DLD1 (cell line): ENCODE results near the gene VIPR2.

Source experiments
- in situ Hi-C: cut with HindIII; loops from 2 replicates; pipeline ENCODE4 v1.10.0; 2017; ENCODE audit warnings: low sequenced_read_pairs

The VIPR2 gene

GRCh38 chr7:159030490-159031134 is 114.1 kb downstream of the VIPR2 start:
- in situ Hi-C loops = no loop called here

GRCh38 chr7:159028508-159029401 is 115.9 kb downstream of the VIPR2 start:
- in situ Hi-C loops = no loop called here

GRCh38 chr7:159027789-159028507 is 116.7 kb downstream of the VIPR2 start:
- in situ Hi-C loops = no loop called here

- in situ Hi-C loops = no loop called here
These were observed 117.4 kb downstream of the VIPR2 start for GRCh38 chr7:159027056-159027788.

- in situ Hi-C loops = no loop called here
These were observed 118.2 kb downstream of the VIPR2 start for GRCh38 chr7:159026271-159027055.

GRCh38 chr7:159025161-159025779 is 119.4 kb downstream of the VIPR2 start:
- in situ Hi-C loops = no loop called here

- in situ Hi-C loops = no loop called here
These were observed 120.3 kb downstream of the VIPR2 start for GRCh38 chr7:159024280-159024951.

GRCh38 chr7:159023746-159024145 is 120.9 kb downstream of the VIPR2 start:
- in situ Hi-C loops = no loop called here

GRCh38 chr7:159023206-159023605 is 121.5 kb downstream of the VIPR2 start:
- in situ Hi-C loops = no loop called here

- in situ Hi-C loops = no loop called here
These were observed 122.3 kb downstream of the VIPR2 start for GRCh38 chr7:159022238-159022993.

- in situ Hi-C loops = no loop called here
These were observed 123.7 kb downstream of the VIPR2 start for GRCh38 chr7:159020987-159021386.

GRCh38 chr7:159019111-159019510 is 125.6 kb downstream of the VIPR2 start:
- in situ Hi-C loops = no loop called here

- in situ Hi-C loops = no loop called here
These were observed 126.9 kb downstream of the VIPR2 start for GRCh38 chr7:159017741-159018140.

GRCh38 chr7:159017210-159017609 is 127.5 kb downstream of the VIPR2 start:
- in situ Hi-C loops = no loop called here

GRCh38 chr7:159016591-159016990 is 128.1 kb downstream of the VIPR2 start:
- in situ Hi-C loops = no loop called here

- in situ Hi-C loops = no loop called here
These were observed 128.9 kb downstream of the VIPR2 start for GRCh38 chr7:159015454-159016410.

GRCh38 chr7:159015081-159015453 is 129.6 kb downstream of the VIPR2 start:
- in situ Hi-C loops = no loop called here
